Fibroblast of the conjunctiva (primary cell): ENCODE data around the gene DUS1L.
"Not testable (repeated sequence)": the region's sequence is repeated elsewhere in the genome, so short reads cannot be mapped to it uniquely, and the experiment has no call there.

Experiments
- DNase-seq: peaks from one replicate; pipeline ENCODE4 v3.0.0-alpha.2; 2010; ENCODE audit warnings: low read depth

The DUS1L gene

DNA sequence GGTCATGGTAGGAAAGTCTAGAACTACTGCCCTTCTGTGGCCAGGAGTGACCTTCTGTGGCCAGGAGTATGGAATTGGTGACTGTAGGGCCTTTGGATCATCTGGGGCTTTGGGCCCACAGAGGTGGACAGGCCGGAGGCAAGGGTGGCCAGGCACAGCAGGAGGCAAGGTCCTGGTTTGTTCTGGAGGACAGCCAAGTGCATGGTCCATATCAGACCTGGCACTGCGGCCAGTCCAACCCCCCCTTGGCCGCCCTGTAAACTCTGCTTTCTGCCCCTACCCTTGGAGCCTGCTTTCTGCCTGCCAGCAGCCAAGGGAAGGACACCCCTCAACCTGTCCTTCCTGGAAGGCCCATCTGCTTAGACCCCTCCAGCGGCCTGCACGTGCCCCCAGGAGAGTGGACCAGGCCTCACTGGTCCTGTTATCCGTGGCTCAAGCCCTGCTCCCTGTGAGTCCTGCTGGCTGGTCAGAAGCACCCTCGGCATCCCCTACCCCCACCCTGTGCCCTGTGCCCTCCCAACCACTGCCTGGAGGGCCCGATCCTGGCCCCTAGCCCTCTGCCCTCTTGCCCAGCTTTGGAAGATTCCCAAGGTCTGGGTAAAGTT lies 25.8 kb downstream of the DUS1L start:
- no peak for DNase-seq

DNA sequence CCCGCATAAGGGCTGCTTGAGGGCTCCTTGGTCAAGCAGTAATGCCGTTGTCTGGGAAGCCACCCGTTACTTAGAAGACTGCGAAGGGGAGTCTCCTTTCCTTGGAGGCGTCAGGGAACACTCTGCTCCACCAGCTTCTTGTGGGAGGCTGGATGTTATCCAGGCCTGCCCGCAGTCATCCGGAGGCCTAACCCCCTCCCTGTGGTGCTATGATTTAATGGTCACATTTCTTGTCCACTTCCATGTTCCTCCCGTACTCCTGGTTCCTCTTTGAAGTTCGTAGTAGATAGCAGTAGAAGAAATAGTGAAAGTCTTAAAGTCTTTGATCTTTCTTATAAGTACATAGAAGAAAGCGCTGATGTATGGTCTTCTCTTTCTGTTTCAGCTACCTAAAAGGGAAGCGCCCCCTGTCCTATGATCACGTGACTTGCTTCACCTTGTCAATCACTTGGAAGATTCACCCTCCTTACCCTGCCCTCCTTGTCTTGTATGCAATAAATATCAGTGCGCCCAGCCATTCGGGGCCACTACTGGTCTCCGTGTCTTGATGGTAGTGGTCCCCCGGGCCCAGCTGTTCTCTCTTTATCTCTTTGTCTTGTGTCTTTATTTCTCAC lies 26.7 kb downstream of the DUS1L start:
- not testable (repeated sequence) for DNase-seq

- no peak for DNase-seq
Observed at GRCh38 chr17:82037889-82038195, 27.8 kb downstream of the DUS1L start.

DNA sequence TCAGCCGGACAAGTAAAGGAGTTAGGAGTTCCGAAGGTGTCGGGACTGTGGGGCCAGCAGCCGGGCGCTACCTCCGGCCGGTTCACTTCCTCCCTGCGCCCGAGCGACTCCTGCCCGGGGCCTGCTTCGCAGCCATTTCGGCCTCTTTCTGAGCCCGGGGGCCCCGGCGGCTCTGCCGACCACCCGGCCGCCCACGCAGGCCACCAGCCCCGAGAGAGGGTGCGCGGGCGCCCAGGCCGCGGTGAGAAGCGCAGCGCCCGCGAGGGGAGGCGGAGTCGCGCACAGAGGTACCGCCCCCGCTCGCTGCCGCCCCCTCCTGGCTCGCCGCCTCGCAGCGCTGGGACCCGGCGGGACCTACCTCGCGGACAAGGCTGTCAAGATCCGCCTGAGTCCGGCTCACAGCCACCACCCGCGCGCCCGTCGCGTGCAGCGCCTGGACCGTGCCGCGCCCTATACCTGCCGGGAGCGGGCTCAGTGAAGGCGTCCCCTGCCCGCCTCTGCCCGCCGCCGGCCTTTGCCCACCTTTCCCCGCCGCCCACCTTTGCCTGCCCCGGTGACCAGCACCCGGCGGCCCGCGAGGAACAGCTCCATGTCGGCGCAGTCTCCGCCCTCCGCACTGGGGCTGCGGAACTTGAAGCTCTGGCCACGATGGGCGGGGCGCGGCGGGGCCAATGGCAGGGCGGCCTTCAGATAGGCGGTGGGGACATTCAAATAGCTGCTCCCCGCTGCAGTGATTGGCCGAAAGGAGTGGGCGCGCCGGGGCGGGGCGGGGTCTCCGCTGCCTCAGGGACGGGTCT lies 28.3 kb downstream of the DUS1L start, which contains the start of gene DCXR:
DCXR (minus strand) TSS at position 606 of the 797 bp plus-strand sequence; CDS start at position 591, 15 bp downstream.
- DNase-seq, result peak; percentile 92

GRCh38 chr17:82036634-82037091 lies 28.9 kb downstream of the DUS1L start:
- no peak for DNase-seq

- no peak for DNase-seq
Observed at GRCh38 chr17:82035956-82036633, 29.5 kb downstream of the DUS1L start.

GRCh38 chr17:82035488-82035887 lies 30.1 kb downstream of the DUS1L start:
- no peak for DNase-seq

- no peak for DNase-seq
Observed at GRCh38 chr17:82034371-82035011, 31.1 kb downstream of the DUS1L start.

DNA sequence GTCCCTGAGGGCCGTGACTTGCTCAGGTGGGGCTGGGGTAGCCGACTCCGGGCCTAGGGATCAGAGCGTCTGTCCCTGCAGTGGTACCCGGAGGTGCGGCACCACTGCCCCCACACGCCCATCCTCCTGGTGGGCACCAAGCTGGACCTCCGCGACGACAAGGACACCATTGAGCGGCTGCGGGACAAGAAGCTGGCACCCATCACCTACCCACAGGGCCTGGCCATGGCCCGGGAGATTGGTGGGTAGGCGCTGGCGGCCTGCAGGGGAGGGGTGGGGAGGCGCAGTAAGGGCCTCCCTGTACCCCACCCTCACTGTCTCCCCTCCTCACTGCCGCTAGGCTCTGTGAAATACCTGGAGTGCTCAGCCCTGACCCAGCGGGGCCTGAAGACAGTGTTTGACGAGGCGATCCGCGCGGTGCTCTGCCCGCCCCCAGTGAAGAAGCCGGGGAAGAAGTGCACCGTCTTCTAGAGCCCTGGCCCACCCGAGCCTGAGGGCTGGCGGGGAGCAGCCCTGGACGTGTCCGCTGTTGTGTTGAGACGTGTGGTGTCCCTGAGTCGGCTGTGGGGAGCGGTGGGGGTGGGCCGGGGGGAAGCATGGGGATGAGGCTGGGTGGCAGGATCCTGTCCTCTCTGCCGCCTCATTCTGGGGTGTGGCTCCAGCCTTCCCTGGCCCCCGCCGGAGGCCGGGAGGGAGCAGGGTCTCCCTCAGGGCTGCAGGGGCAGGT lies 32.1 kb downstream of the DUS1L start:
- no peak for DNase-seq

DNA sequence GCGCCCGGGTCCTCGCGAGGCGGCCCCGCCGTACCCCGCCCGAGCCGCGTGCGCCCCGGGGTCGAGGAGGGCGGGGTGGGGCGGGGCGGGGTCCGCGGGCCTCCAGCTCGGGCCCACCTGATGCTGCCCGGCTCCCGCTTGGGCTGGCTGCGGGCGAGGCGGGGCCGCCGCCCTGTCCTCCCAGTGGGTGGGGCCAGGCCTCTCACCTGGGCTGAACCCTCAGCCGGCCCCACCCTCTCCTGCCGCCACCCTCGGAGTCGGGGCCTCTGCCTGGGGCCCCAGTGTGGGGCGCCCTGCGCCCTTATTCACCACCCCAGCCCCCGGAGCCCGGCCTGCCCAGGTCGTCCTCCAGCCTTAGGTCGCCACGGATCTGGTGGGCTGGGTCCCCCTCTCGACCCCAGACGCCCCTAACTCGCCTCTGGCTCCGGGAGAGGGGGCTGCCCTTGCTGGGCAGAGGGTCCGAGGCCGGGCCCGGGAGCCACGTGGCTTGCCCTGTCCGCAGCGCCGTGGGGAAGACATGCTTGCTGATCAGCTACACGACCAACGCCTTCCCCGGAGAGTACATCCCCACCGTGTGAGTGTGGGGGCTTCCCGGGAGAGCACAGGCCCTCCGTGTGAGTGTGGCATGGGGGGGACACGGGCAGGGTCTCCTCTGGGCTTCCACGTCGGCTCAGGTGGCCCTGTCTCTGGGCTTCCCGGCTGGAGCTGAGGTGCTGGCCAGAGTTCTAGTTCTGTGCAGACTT lies 33.5 kb downstream of the DUS1L start:
- DNase-seq, result no peak

DNA sequence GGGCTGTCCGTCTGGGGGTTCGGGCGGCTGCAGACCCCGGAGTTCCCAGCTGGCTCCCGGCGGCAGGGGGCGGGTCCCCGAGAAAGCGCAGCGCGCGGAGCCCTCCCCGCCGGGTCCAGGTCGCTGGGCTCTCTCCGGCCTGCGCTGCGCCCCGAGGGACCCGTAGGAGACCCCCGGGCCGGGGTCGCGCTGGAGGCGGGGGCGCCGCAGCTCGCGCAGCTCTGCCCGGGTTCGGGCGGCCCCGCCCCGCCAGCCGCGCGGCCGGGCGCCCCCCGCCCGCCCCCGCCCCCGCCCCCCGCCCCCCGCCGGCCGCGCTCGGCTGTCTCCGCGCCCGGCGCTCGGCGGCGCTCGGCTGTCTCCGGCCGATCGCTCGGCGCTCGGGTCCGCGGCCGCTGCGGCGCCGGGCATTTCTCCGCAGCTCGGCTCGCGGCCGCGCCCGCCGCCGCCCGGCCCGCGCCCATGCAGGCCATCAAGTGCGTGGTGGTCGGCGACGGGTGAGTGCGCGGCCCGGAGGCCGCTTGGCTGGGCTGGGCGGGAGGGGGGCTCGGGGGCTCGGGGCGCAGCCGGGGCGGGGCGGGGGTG lies 34.2 kb downstream of the DUS1L start, which contains the start of gene RAC3:
RAC3 (plus strand) TSS at position 376 of the 582 bp plus-strand sequence; CDS start at position 460, 84 bp downstream.
- no peak for DNase-seq

- peak; percentile 74 for DNase-seq
Observed at GRCh38 chr17:82030470-82031302, 34.9 kb downstream of the DUS1L start.

DNA sequence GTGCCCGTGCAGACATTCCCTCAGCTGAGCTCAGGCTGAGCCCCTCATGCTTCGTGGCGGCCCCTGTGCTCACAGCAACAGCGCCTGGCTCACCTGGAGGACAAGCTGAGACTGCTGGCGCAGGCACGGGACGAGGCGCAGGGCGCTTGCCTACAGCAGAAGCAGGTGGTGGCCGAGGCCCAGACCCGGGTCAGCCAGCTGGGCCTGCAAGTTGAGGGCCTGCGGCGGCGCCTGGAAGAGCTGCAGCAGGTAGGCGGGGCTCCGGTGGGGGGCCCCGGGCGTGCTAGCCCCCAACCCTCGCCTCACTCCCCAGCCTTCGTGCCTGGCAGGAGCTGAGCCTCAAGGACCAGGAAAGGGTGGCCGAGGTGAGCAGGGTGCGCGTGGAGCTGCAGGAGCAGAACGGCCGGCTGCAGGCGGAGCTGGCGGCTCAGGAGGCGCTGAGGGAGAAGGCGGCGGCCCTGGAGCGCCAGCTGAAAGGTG lies 35.6 kb downstream of the DUS1L start:
- DNase-seq, result no peak

DNA sequence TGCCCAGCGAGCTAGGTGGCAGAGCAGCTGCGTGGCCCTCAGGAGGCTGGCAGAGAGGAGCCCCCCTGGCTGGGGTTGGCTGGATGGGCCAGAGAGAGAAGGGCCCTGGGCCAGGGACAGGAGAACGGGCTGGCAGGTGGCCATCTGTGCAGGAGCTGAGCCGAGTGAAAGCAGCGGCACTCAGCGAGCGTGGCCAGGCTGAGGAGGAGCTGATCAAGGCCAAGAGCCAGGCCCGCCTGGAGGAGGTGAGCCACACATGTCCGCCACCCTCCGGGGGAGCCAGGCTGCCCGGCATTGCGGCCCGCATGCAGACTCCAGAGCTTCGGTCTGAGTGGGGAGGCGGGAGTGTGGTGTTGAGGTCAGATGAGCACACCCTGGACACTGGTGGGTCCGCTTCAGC lies 36.2 kb downstream of the DUS1L start:
- DNase-seq, result no peak

DNA sequence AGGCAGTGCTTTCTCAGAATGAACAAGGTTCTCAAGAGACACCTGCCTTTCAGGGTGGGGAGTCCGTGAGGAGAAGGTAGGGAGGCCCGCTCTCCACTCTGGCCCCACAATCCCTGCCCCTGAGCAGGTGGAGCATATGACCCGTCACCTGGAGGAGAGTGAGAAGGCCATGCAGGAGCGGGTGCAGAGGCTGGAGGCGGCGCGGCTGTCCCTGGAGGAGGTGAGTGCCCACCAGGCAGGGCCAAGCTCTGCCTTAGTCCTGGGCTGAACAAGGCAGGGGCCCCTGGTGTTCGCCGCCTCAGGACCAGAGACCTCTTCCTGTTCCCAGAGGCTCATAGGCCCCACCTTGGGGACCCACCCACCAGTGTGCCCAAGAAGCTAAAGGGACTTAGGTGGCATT lies 36.6 kb downstream of the DUS1L start:
- DNase-seq, result no peak

DNA sequence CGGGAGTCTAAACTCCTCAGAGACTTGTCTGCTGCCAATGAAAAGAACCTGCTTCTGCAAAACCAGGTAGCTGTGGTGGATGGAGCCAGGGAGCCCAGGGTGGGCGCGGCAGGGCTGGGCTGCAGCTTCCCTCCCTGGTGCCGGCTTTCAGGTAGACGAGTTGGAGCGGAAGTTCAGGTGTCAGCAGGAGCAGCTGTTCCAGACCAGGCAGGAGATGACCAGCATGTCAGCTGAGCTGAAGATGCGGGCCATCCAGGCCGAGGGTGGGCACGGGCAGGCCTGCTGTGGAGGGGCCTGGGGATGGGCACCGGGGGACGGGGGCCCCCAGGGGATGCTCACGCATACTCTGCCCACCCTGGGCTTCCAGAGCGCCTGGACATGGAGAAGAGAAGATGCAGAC lies 37.4 kb downstream of the DUS1L start:
- no peak for DNase-seq

GRCh38 chr17:82025401-82026107 lies 40.0 kb downstream of the DUS1L start:
- no peak for DNase-seq

DNA sequence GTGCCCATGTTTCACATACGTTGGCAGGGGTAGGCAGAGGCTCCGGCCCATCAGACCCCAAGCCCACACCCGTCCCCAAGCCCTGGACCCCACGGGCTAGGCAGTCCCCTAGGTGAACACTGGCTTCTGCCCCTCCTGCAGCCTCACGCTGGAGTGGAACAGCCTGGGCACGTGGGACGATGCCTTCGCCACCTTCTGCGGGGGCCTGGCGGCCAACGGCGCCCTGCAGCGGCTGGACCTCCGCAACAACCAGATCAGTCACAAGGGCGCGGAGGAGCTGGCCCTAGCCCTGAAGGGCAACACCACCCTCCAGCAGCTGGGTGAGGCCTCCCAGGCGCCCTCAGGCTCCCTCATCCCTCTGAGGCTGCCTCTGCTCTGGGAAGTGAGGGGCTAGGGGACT lies 40.7 kb downstream of the DUS1L start:
- no peak for DNase-seq
